SK-N-MC (cell line): ENCODE data around the gene MAGI2.
"Not testable (repeated sequence)": the region's sequence is repeated elsewhere in the genome, so short reads cannot be mapped to it uniquely, and the experiment has no call there.

Experiments
- DNase-seq: peaks from one replicate; pipeline ENCODE4 v3.0.0-alpha.2; 2011; ENCODE audit warnings: low read depth, low spot score
- H3K27ac ChIP-seq: fragments of 200-600 bp; sonication (generic); 2 replicates; pipeline ENCODE4 v1.5.1; 2016; ENCODE audit warnings: mixed run types
- H3K36me3 ChIP-seq: fragments of 200-600 bp; sonication (generic); 2 replicates; pipeline ENCODE4 v1.6.1; 2017; ENCODE audit warnings: antibody characterized with exemption, low read length, mixed read lengths; ENCODE audit not compliant: insufficient read depth
- H3K4me3 ChIP-seq: fragments of 200-600 bp; sonication (generic); 2 replicates; pipeline ENCODE4 v1.5.1; 2016
- H3K9ac ChIP-seq: fragments of 200-600 bp; sonication (generic); 2 replicates; pipeline ENCODE4 v1.8.0; 2017; ENCODE audit warnings: mixed run types, mixed read lengths; ENCODE audit not compliant: insufficient read length
- H3K9me3 ChIP-seq: fragments of 200-600 bp; sonication (generic); 2 replicates; pipeline ENCODE4 v1.6.1; 2017; ENCODE audit warnings: low read depth, mild to moderate bottlenecking, antibody characterized with exemption, low read length, moderate library complexity, mixed read lengths
- EZH2 ChIP-seq: fragments of 200-600 bp; sonication (generic); IDR thresholded peaks from one replicate; pipeline ENCODE4 v1.6.1; 2017; ENCODE audit warnings: antibody characterized with exemption
- FOXP2 ChIP-seq: optimal IDR thresholded peaks from 2 replicates; pipeline ENCODE3; 2011; ENCODE audit warnings: mild to moderate bottlenecking, moderate library complexity; ENCODE audit not compliant: insufficient read depth; ENCODE audit errors: extremely low read length, control extremely low read depth
- POLR2AphosphoS5 ChIP-seq: IDR thresholded peaks from 2 replicates; pipeline ENCODE4 v1.6.1; 2012; ENCODE audit warnings: mild to moderate bottlenecking, low read depth, low read length, borderline replicate concordance

Gene MAGI2

DNA sequence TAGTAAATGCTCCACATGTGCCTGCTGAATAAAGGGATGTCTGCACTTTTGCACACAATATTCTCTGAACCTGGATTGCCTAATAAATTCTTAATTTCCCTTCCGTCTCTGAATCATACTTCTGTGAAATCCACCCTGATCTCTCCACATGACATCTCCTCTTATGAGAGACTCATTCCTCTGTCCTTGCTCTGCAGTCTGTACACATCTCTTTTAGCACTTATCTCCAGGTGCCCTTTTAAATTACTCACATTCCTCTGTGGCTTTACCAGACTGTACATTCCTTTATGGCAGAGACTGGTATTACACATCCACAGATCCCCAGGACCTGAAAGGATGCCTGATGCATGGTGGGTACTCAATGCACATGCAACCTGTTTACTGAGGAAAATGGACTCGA is 1127.3 kb downstream of the MAGI2 start:
- Histone ChIP-seq H3K9me3 (no peaks in the 10 kb centered on the region), H3K9ac (no peak overlapping the region), H3K36me3 (no peaks in the 10 kb centered on the region), H3K4me3 (no peak overlapping the region), H3K27ac (no peak overlapping the region)
- DNase-seq, result no peak
- TF ChIP-seq POLR2AphosphoS5, result no peak
- TF ChIP-seq FOXP2, result no peak
- no peak for TF ChIP-seq EZH2

DNA sequence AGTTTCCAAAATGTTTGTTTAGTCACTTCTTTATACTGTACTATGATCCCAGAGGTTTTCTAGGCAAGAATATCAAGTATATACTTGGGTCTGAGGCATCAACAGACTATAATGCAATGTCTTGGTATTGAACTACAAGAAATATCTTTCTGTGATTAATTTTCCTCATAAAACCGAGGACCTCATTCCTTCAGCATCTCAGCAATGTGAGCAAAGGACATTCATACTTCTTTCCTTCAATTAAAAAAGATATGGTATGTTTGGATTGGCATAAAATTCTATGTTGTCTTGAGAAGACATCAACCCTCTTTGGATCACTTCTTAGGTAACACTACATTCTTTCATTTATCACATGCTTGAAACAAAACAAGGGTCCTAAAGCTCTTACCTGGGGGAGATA is 1130.3 kb downstream of the MAGI2 start:
- Histone ChIP-seq H3K9ac (no peak overlapping the region), H3K36me3 (no peaks in the 10 kb centered on the region), H3K9me3 (no peaks in the 10 kb centered on the region), H3K4me3 (no peak overlapping the region), H3K27ac (no peak overlapping the region)
- TF ChIP-seq EZH2 (no peak), POLR2AphosphoS5 (no peak), FOXP2 (no peak)
- no peak for DNase-seq

DNA sequence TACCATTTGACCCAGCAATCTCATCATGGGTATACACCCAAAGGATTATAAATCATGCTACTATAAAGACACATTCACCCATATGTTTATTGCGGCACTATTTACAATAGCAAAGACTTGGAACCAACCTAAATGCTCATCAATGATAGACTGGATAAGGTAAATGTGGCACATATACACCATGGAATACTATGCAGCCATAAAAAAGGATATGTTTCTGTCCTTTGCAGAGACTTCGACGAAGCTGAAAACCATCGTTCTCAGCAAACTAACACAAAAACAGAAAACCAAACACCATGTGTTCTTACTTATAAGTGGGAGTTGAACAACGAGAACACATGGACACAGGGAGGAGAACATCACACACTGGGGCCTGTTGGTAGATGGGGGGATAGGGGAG is 1131.2 kb downstream of the MAGI2 start:
- DNase-seq, H3K27ac ChIP-seq, H3K9ac ChIP-seq, H3K4me3 ChIP-seq, H3K36me3 ChIP-seq, H3K9me3 ChIP-seq: not testable (repeated sequence)

DNA sequence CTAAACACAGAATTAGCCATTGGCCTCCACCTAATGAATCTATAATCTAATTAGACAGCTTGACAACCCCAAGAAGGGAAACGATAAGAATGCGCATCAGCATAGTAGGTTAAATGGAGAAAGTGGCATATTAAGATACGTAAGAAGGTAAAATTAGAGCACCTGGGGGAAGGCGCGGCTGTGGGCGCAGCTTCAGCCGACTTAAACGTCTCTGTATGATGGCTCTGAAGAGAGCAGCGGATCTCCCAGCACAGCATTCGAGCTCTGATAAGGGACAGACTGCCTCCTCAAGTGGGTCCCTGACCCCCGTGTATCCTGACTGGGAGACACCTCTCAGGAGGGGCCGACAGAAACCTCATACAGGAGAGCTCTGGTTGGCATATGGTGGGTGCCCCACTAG is 1136.1 kb downstream of the MAGI2 start:
- Histone ChIP-seq H3K4me3 (no peak overlapping the region), H3K9ac (no peak overlapping the region)

DNA sequence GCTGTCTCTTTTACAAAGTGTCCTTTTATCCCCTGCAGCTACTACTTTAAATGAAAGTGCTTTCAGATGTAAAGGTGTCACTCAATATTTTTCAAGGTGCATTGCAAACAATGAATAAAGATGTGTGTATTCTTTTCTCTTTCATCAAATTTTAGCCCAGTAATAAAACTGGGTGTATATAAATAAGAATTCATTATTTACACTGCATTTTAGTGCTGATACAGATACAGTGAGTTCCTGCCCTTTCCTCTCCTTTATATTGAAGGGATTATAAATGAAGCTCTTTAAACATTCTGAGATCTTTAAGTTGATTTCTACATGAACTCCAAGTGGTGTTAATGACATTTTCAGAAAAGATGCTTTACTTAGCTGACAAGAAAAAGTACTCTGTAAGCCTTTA is 1137.4 kb downstream of the MAGI2 start:
- no peak overlapping the region for H3K27ac ChIP-seq

More for the DNA sequence above, 1136.1 kb downstream of the MAGI2 start:
- H3K36me3 ChIP-seq, result no peaks in the 10 kb centered on the region
- H3K27ac ChIP-seq, result no peak overlapping the region
- H3K9me3 ChIP-seq, result no peaks in the 10 kb centered on the region
- no peak for DNase-seq
- no peak for TF ChIP-seq FOXP2
- TF ChIP-seq POLR2AphosphoS5, result no peak
- no peak for TF ChIP-seq EZH2

DNA sequence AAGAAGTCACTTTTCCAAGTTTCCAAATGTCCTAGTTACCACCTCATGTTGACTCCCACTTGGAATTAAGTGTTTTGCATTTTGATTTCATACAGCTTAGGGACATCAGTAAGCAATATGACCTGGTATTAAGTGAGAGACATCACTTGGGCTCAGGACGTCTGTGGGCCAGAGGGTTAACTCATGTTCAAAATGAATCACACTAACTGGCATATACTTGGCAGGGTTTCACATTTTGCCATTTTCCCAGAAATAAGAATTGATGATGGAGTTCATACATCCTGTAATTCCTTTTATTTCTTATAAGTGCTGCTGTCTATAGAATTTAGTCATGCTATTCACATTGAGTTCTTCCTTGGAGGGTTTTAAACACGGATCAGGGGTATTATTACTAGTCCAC is 1138.3 kb downstream of the MAGI2 start:
- Histone ChIP-seq H3K4me3 (no peak overlapping the region), H3K27ac (no peak overlapping the region), H3K9ac (no peak overlapping the region), H3K9me3 (no peaks in the 10 kb centered on the region), H3K36me3 (no peaks in the 10 kb centered on the region)
- TF ChIP-seq EZH2 (no peak), POLR2AphosphoS5 (no peak), FOXP2 (no peak)
- no peak for DNase-seq

More for the DNA sequence above, 1137.4 kb downstream of the MAGI2 start:
- no peak for TF ChIP-seq POLR2AphosphoS5
- TF ChIP-seq FOXP2, result no peak
- TF ChIP-seq EZH2, result no peak
- Histone ChIP-seq H3K9me3 (no peaks in the 10 kb centered on the region), H3K9ac (no peak overlapping the region), H3K36me3 (no peaks in the 10 kb centered on the region), H3K4me3 (no peak overlapping the region)
- no peak for DNase-seq

DNA sequence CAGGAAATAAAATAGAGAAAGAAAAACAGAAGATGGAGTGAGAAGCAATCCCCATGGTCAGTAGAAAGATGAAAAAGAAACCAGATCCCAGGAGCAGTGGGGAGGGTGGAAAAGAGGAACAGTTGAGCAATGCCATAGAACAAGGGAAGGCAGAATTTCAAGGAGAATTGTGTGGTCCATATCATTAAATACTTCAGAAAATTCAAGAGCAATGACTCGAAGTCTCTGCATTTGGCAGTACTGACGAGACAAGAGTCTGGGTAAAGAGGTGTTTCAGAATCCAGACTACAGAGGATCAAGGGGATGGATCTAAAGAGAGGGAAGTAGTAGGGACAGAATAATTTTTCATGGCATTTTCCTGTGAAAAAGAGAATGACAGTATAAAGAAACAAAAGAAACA is 1142.3 kb downstream of the MAGI2 start:
- TF ChIP-seq FOXP2 (no peak), EZH2 (no peak), POLR2AphosphoS5 (no peak)
- Histone ChIP-seq H3K9ac (no peak overlapping the region), H3K4me3 (no peak overlapping the region), H3K27ac (no peak overlapping the region), H3K9me3 (no peaks in the 10 kb centered on the region), H3K36me3 (no peaks in the 10 kb centered on the region)
- DNase-seq, result no peak

DNA sequence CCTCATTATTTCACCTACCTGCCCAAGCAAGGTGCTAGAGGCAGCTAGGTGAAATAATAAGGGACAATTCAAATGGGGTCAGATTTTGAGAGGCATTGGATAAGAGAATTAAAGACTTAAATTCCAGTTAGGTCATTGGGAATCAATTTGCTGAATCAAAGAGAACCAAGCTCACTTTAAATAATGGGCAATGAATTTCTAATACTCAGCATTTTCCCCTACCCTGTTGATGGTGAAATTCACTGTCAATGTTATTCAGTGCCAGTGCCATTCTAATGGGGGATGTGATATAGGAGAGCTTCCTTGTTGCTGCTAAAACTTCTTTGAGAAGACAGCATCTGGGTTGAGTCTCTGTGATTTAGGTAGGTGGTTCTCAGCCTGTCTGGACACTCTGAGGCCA is 1145.6 kb downstream of the MAGI2 start:
- no peak overlapping the region for H3K27ac ChIP-seq
- no peak overlapping the region for H3K4me3 ChIP-seq
- TF ChIP-seq POLR2AphosphoS5 (no peak), FOXP2 (no peak)
- H3K36me3 ChIP-seq, result no peaks in the 10 kb centered on the region
- no peak for DNase-seq
- H3K9me3 ChIP-seq, result no peaks in the 10 kb centered on the region
- no peak overlapping the region for H3K9ac ChIP-seq

DNA sequence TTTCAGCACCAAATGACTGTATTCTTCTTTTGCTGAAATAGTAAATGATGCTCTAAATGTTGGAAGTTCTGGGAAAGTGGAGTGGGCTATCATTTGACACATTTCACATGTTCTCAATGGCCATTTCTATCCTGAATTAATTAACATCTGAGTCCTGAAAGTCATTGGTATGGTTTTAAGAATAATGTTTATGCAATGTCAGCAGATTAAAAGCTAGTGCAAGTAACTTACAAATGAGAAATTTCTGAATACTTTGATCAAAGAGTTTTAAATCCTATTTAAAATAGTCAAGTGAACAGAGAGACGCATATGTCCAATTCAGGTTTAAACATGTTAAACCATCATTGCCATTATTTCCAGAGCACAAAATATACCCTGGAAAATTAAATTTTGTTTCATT is 1146.8 kb downstream of the MAGI2 start:
- Histone ChIP-seq H3K36me3 (no peaks in the 10 kb centered on the region), H3K27ac (no peak overlapping the region), H3K9ac (no peak overlapping the region), H3K9me3 (no peaks in the 10 kb centered on the region), H3K4me3 (no peak overlapping the region)
- TF ChIP-seq FOXP2 (no peak), POLR2AphosphoS5 (no peak), EZH2 (no peak)
- no peak for DNase-seq
